Measurements from ENCODE around the gene YWHAG. TPM values are rescaled to one million over a fixed set of nuclear protein-coding genes. Genes with fewer than 3 reads are reported as not detected.

Gene YWHAG
- total and polyA plus RNA-seq, 2 of the 13 experiments (the other 11 are each of a cell fraction or from before 2014, with no cell fraction given): 36.9 to 67.5 TPM

GRCh38 chr7:76358481-76359110 is at the start of gene YWHAG (continued):
- TF ChIP-seq BCL3 (CRISPR knock-in tag; IDR thresholded peaks at IDR 0.05): peak; percentile 66; the same call in 1 of the 2 replicates
- TF ChIP-seq ZNF354B (CRISPR knock-in tag; IDR thresholded peaks at IDR 0.05): no peak
- 0 out of 2 replicates have a peak, but pooled peaks have one; percentile 22 for TF ChIP-seq SNAI1 (CRISPR knock-in tag; IDR thresholded peaks at IDR 0.05; ENCODE audit: borderline replicate concordance)
- TF ChIP-seq NFAT5 (CRISPR knock-in tag; IDR thresholded peaks at IDR 0.05): no peak; the same call in 1 of the 2 replicates
- no peak for TF ChIP-seq TBX3 (IDR thresholded peaks at IDR 0.05; ENCODE audit: borderline replicate concordance)
- TF ChIP-seq MAX (IDR thresholded peaks at IDR 0.05): peak; percentile 61
- TF ChIP-seq ZNF343 (CRISPR knock-in tag; IDR thresholded peaks at IDR 0.05): no peak
- TF ChIP-seq BRCA1 (CRISPR knock-in tag; IDR thresholded peaks at IDR 0.05): no peak
- peak; percentile 94 for TF ChIP-seq MXD1 (CRISPR knock-in tag; IDR thresholded peaks at IDR 0.05)
- TF ChIP-seq ZNF280D (CRISPR knock-in tag; IDR thresholded peaks at IDR 0.05): no peak
- TF ChIP-seq CREB1 (IDR thresholded peaks at IDR 0.05): no peak
- TF ChIP-seq CREB1 (CRISPR knock-in tag; IDR thresholded peaks at IDR 0.05): no peak
- TF ChIP-seq U2AF1 (optimal IDR thresholded peaks at IDR 0.05; ENCODE audit: low read depth, low read length): no peak
- peak; percentile 36; the same call in 1 of the 2 replicates for TF ChIP-seq PATZ1 (CRISPR knock-in tag; IDR thresholded peaks at IDR 0.05)
- TF ChIP-seq ETV6 (CRISPR knock-in tag; conservative IDR thresholded peaks at IDR 0.05): peak; percentile 92; the same call in 1 of the 2 replicates
- 0 out of 2 replicates have a peak, but pooled peaks have one; percentile 50 for TF ChIP-seq ZNF773 (CRISPR knock-in tag; IDR thresholded peaks at IDR 0.05; ENCODE audit: borderline replicate concordance)
- TF ChIP-seq NR2C2 (CRISPR knock-in tag; IDR thresholded peaks at IDR 0.05; ENCODE audit: borderline replicate concordance): no peak
